ENCODE results near the gene CREBBP.

The CREBBP gene

GRCh38 chr16:3740934-3741333, 139.6 kb downstream of the CREBBP start:
- H3K36me3 Mint-ChIP-seq (ENCODE audit: low read depth): peaks cover 81% of the 10 kb centered on the region
- no peak overlapping the region for H3K4me3 Mint-ChIP-seq
- no peaks in the 10 kb centered on the region for H3K27me3 Mint-ChIP-seq (ENCODE audit: low read depth)
- H3K4me1 Mint-ChIP-seq: no peaks in the 10 kb centered on the region
- H3K9me3 Mint-ChIP-seq: no peaks in the 10 kb centered on the region
- TF ChIP-seq, protein P1, sequence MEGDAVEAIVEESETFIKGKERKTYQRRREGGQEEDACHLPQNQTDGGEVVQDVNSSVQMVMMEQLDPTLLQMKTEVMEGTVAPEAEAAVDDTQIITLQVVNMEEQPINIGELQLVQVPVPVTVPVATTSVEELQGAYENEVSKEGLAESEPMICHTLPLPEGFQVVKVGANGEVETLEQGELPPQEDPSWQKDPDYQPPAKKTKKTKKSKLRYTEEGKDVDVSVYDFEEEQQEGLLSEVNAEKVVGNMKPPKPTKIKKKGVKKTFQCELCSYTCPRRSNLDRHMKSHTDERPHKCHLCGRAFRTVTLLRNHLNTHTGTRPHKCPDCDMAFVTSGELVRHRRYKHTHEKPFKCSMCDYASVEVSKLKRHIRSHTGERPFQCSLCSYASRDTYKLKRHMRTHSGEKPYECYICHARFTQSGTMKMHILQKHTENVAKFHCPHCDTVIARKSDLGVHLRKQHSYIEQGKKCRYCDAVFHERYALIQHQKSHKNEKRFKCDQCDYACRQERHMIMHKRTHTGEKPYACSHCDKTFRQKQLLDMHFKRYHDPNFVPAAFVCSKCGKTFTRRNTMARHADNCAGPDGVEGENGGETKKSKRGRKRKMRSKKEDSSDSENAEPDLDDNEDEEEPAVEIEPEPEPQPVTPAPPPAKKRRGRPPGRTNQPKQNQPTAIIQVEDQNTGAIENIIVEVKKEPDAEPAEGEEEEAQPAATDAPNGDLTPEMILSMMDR (IDR thresholded peaks at IDR 0.05; ENCODE audit: unreplicated experiment in 3 of 3): no peak
- H3K27ac Mint-ChIP-seq: no peak overlapping the region

DNA sequence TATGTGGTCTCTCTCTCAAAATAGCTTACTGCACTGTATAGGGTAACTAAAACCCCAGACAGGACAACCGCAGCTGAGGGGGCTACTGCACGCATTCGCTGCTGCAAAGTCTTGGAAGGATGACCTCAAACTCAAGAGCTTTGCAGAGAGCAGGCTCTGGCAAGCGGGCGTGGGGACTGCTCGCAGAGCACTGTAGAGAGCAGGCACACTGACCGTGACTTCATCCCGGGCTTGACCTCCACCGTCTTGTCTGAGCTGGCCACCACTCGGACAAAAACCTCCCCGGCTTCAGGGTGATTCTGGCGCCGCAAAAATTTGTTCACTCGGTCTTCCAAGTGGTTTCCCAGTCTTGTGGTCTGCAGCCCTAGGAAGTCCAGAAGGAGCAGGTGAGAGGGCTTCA, 140.3 kb downstream of the CREBBP start:
- H3K36me3 Mint-ChIP-seq (ENCODE audit: low read depth): peaks cover 81% of the 10 kb centered on the region
- H3K4me3 Mint-ChIP-seq: no peak overlapping the region
- H3K4me1 Mint-ChIP-seq: no peaks in the 10 kb centered on the region
- no peaks in the 10 kb centered on the region for H3K27me3 Mint-ChIP-seq (ENCODE audit: low read depth)
- TF ChIP-seq, protein P1 (IDR thresholded peaks at IDR 0.05; ENCODE audit: unreplicated experiment in 3 of 3): no peak
- H3K27ac Mint-ChIP-seq: no peak overlapping the region
- H3K9me3 Mint-ChIP-seq: no peaks in the 10 kb centered on the region

- no peaks in the 10 kb centered on the region for H3K27me3 Mint-ChIP-seq (ENCODE audit: low read depth)
- H3K4me1 Mint-ChIP-seq: no peaks in the 10 kb centered on the region
- TF ChIP-seq, protein P1 (IDR thresholded peaks at IDR 0.05; ENCODE audit: unreplicated experiment in 3 of 3): no peak
- no peak overlapping the region for H3K4me3 Mint-ChIP-seq
- no peak overlapping the region for H3K27ac Mint-ChIP-seq
- H3K9me3 Mint-ChIP-seq: no peaks in the 10 kb centered on the region
- peaks cover 81% of the 10 kb centered on the region for H3K36me3 Mint-ChIP-seq (ENCODE audit: low read depth)
Observed at GRCh38 chr16:3739636-3740035, 140.9 kb downstream of the CREBBP start.

DNA sequence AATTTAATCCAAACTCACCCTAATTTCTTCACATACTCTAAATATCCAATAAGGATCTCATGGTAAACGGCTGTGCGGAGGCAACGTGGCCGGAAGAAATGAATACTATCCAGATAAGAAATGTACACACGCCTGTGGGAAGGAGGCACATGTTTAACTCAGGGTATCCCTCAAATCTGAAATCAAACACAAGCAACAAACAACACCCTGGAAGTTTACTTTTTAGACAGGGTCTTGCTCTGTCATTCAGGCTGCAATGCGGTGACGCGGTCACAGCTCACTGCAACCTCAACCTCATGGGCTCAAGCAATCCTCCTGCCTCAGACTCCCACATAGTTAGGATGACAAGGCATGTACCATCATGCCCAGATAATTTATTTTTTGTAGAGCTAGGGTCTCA, 142.0 kb downstream of the CREBBP start:
- no peaks in the 10 kb centered on the region for H3K4me1 Mint-ChIP-seq
- H3K36me3 Mint-ChIP-seq (ENCODE audit: low read depth): peaks cover 81% of the 10 kb centered on the region
- no peak overlapping the region for H3K27ac Mint-ChIP-seq
- H3K27me3 Mint-ChIP-seq (ENCODE audit: low read depth): no peaks in the 10 kb centered on the region
- H3K4me3 Mint-ChIP-seq: no peak overlapping the region
- TF ChIP-seq, protein P1 (IDR thresholded peaks at IDR 0.05; ENCODE audit: unreplicated experiment in 3 of 3): no peak
- no peaks in the 10 kb centered on the region for H3K9me3 Mint-ChIP-seq

DNA sequence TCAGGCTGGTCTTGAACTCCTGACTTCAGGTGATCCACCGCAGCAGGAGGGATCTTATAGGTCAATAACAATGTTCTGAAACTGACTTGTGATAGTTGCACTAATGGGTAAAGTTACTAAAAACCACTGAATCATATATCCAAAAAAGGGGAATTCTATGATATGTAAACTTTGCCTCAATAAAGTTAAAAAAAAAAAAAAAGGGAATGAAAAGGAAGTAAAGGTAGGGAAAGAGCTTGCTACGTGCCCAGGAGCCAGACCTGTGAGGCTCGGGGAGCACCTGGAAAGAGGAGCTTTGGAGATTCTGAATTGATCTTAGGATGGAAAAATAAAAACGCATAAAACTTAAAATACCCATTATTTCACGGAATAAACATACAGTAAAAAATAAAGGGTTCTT, 142.4 kb downstream of the CREBBP start:
- Mint-ChIP-seq H3K27me3 (ENCODE audit: low read depth) (no peaks in the 10 kb centered on the region), H3K27ac (no peak overlapping the region), H3K9me3 (no peaks in the 10 kb centered on the region), H3K4me1 (no peaks in the 10 kb centered on the region), H3K4me3 (no peak overlapping the region), H3K36me3 (ENCODE audit: low read depth) (peaks cover 81% of the 10 kb centered on the region)
- TF ChIP-seq, protein P1 (IDR thresholded peaks at IDR 0.05; ENCODE audit: unreplicated experiment in 3 of 3): no peak

GRCh38 chr16:3737181-3737580, 143.3 kb downstream of the CREBBP start:
- Mint-ChIP-seq H3K36me3 (ENCODE audit: low read depth) (peaks cover 77% of the 10 kb centered on the region), H3K4me3 (no peak overlapping the region), H3K9me3 (no peaks in the 10 kb centered on the region), H3K27me3 (ENCODE audit: low read depth) (no peaks in the 10 kb centered on the region), H3K4me1 (no peaks in the 10 kb centered on the region), H3K27ac (no peak overlapping the region)
- TF ChIP-seq, protein P1 (IDR thresholded peaks at IDR 0.05; ENCODE audit: unreplicated experiment in 3 of 3): no peak
